Panc1 (cell line): ENCODE data around the gene PDCD4. TPM values are rescaled to one million over a fixed set of nuclear protein-coding genes. Genes with fewer than 3 reads are reported as not detected.

Source experiments
- ATAC-seq: fragments of 200-7000 bp; cut with Tn5 transposase; 2 replicates; pipeline ENCODE4 v1.9.1; 2020; ENCODE audit warnings: mild to moderate bottlenecking, moderate library complexity
- BruUV-seq: library from RNA; stranded (reverse); fragments of 400-500 nt; replicated peaks from 2 replicates; lab custom pipeline; 2021; lab: Mats Ljungman, UMichigan
- CTCF ChIA-PET: fragments of 300-600 bp; sonication (Branson Sonifier 250); formaldehyde crosslinking; loops from one replicate; lab custom pipeline; 2022; ENCODE audit warnings: antibody characterized with exemption; lab: Charles Lee
- POLR2A ChIA-PET: fragments of 300-600 bp; sonication (Branson Sonifier 250); formaldehyde crosslinking; loops from one replicate; lab custom pipeline; 2022; ENCODE audit warnings: antibody characterized with exemption; lab: Charles Lee
- DNase-seq: peaks from one replicate; pipeline ENCODE4 v3.0.0-alpha.2; 2010; ENCODE audit warnings: low read depth, low spot score
- H3K27ac ChIP-seq: 2 replicates; pipeline ENCODE4 v1.5.1; 2011; ENCODE audit warnings: mild to moderate bottlenecking, low read length, inconsistent platforms
- H3K27me3 ChIP-seq: fragments of 200-500 bp; sonication (Bioruptor generic); 2 replicates; pipeline ENCODE4 v1.6.0; 2014; ENCODE audit warnings: low read length, inconsistent platforms; ENCODE audit not compliant: control insufficient read depth, insufficient read depth
- H3K36me3 ChIP-seq: fragments of 200-500 bp; sonication (Bioruptor generic); 2 replicates; pipeline ENCODE4 v1.5.1; 2014; ENCODE audit warnings: inconsistent platforms, mild to moderate bottlenecking, low read length, moderate library complexity; ENCODE audit not compliant: control insufficient read depth, insufficient read depth
- H3K4me1 ChIP-seq: 2 replicates; pipeline ENCODE4 v1.5.1; 2011; ENCODE audit warnings: inconsistent platforms, mild to moderate bottlenecking, low read length, moderate library complexity; ENCODE audit not compliant: control insufficient read depth, insufficient read depth
- H3K4me3 ChIP-seq, 2 experiments: 2 replicates each; pipeline ENCODE4 v1.5.1; 2011 to 2012; ENCODE audit warnings: low read depth in 2 of 2, low read length in 2 of 2, mild to moderate bottlenecking in 2 of 2, inconsistent platforms in 1 of 2, moderate library complexity in 1 of 2
- H3K9me3 ChIP-seq: fragments of 200-500 bp; sonication (Bioruptor generic); 2 replicates; pipeline ENCODE4 v1.5.1; 2014; ENCODE audit warnings: low read depth, mild to moderate bottlenecking, inconsistent platforms, low read length, moderate library complexity; ENCODE audit not compliant: control insufficient read depth, insufficient read depth
- POLR2AphosphoS5 ChIP-seq: IDR thresholded peaks from 2 replicates; pipeline ENCODE4 v1.6.1; 2012; ENCODE audit warnings: mild to moderate bottlenecking, low read depth, low read length, moderate library complexity
- SIN3A ChIP-seq: IDR thresholded peaks from 2 replicates; pipeline ENCODE4 v1.6.1; 2012; ENCODE audit warnings: low read depth, mild to moderate bottlenecking, low read length, moderate library complexity, borderline replicate concordance; ENCODE audit not compliant: insufficient read depth
- TCF7L2 ChIP-seq: IDR thresholded peaks from 2 replicates; pipeline ENCODE4 v1.6.1; 2011; ENCODE audit warnings: mild to moderate bottlenecking, low read depth, low read length, inconsistent platforms
- in situ Hi-C: cut with HindIII; loops from 2 replicates; pipeline ENCODE4 v1.10.0; 2016; ENCODE audit warnings: low sequenced_read_pairs, low pct_unique_long_range_greater_than_20kb
- intact Hi-C: fragments of 100-400 bp; cut with micrococcal nuclease; formaldehyde crosslinking; loops from one replicate; pipeline ENCODE4 v1.10.0; 2022; ENCODE audit not compliant: unreplicated experiment
- total RNA-seq: library from RNA; stranded (reverse); gene quantifications from one replicate; pipeline ENCODE4 v1.2.1, GENCODE V29; 2021; ENCODE audit not compliant: unreplicated experiment
- TF ChIP-seq, protein P1 (sequence below), 2 experiments: IDR thresholded peaks; 2 replicates each; pipeline ENCODE4 v1.6.1; 2011 to 2012; ENCODE audit warnings: low read depth in 2 of 2, control low read depth in 1 of 2, low read length in 1 of 2, mild to moderate bottlenecking in 1 of 2, moderate library complexity in 1 of 2; ENCODE audit not compliant: insufficient read depth in 1 of 2
- TF ChIP-seq, protein P2 (sequence below): fragments of 450-650 bp; IDR thresholded peaks from 2 replicates; pipeline ENCODE4 v1.5.1; 2017; ENCODE audit warnings: mild to moderate bottlenecking

The PDCD4 gene
- total RNA-seq, 1 experiment from 2014 or later, result 33.6 TPM

DNA sequence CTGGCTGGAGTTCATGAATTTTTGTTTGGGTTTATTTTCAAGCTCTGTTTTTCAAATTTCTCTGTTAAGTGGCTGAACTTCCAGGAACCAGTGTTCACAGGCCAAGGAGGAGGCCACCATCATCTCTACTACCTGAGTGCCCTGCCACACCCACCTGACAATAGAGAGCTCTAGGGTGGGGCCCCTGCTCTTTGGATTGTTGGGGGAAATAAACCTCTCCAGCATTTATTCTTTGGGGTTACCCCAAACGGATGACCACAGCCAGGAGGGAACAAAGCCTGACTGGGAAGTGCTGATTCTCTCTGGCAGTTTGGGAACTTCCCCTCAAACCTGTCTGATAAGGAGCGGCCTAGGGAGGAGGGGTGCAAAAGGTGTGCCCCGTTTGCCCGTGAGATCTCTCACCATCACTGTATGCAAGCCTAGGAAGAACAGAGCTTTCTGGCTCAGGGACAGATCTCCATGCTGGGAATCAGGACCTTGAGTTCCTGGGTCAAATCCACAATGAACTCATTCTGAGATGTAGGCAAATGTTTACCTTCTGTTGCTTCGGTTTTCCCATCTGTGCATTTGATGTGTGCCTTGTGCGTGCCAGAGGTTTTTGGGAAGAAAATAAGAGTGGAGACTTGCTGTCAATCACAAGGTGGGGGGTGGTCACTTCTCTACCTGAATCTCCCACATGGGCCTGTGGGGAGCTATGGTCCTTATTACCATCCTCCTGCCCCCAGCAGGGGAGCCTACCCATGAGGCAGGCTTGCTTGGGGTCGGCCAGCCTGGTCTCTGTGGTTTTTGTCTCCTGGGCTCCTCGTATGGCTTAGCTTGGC lies 27.7 kb upstream of the PDCD4 start:
- H3K36me3 ChIP-seq, result no peaks in the 10 kb centered on the region
- H3K27me3 ChIP-seq, result no peaks in the 10 kb centered on the region
- CTCF ChIA-PET, result no interaction called here
- intact Hi-C loops, result no loop called here
- BruUV-seq, result no TSS peak
- in situ Hi-C loops, result no loop called here
- no peak overlapping the region for H3K27ac ChIP-seq
- H3K9me3 ChIP-seq, result no peaks in the 10 kb centered on the region
- ATAC-seq (no peak), DNase-seq (no peak)
- POLR2A ChIA-PET, result interaction anchor here (0.6 kb wide), 1 partner anchor 217 kb away, joined by 3 read pairs; no protein-coding TSS in a partner anchor
- no peak for TF ChIP-seq TCF7L2
- TF ChIP-seq, protein P1, sequence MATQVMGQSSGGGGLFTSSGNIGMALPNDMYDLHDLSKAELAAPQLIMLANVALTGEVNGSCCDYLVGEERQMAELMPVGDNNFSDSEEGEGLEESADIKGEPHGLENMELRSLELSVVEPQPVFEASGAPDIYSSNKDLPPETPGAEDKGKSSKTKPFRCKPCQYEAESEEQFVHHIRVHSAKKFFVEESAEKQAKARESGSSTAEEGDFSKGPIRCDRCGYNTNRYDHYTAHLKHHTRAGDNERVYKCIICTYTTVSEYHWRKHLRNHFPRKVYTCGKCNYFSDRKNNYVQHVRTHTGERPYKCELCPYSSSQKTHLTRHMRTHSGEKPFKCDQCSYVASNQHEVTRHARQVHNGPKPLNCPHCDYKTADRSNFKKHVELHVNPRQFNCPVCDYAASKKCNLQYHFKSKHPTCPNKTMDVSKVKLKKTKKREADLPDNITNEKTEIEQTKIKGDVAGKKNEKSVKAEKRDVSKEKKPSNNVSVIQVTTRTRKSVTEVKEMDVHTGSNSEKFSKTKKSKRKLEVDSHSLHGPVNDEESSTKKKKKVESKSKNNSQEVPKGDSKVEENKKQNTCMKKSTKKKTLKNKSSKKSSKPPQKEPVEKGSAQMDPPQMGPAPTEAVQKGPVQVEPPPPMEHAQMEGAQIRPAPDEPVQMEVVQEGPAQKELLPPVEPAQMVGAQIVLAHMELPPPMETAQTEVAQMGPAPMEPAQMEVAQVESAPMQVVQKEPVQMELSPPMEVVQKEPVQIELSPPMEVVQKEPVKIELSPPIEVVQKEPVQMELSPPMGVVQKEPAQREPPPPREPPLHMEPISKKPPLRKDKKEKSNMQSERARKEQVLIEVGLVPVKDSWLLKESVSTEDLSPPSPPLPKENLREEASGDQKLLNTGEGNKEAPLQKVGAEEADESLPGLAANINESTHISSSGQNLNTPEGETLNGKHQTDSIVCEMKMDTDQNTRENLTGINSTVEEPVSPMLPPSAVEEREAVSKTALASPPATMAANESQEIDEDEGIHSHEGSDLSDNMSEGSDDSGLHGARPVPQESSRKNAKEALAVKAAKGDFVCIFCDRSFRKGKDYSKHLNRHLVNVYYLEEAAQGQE (IDR thresholded peaks at IDR 0.05; ENCODE audit: insufficient read depth in 1 of 2, low read depth in 2 of 2, low read length in 1 of 2), result no peak
- TF ChIP-seq SIN3A, result no peak
- TF ChIP-seq, protein P2, sequence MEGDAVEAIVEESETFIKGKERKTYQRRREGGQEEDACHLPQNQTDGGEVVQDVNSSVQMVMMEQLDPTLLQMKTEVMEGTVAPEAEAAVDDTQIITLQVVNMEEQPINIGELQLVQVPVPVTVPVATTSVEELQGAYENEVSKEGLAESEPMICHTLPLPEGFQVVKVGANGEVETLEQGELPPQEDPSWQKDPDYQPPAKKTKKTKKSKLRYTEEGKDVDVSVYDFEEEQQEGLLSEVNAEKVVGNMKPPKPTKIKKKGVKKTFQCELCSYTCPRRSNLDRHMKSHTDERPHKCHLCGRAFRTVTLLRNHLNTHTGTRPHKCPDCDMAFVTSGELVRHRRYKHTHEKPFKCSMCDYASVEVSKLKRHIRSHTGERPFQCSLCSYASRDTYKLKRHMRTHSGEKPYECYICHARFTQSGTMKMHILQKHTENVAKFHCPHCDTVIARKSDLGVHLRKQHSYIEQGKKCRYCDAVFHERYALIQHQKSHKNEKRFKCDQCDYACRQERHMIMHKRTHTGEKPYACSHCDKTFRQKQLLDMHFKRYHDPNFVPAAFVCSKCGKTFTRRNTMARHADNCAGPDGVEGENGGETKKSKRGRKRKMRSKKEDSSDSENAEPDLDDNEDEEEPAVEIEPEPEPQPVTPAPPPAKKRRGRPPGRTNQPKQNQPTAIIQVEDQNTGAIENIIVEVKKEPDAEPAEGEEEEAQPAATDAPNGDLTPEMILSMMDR, result no peak
- no peak for TF ChIP-seq POLR2AphosphoS5
- no peak overlapping the region for H3K4me3 ChIP-seq
- H3K4me1 ChIP-seq, result no peaks in the 10 kb centered on the region

DNA sequence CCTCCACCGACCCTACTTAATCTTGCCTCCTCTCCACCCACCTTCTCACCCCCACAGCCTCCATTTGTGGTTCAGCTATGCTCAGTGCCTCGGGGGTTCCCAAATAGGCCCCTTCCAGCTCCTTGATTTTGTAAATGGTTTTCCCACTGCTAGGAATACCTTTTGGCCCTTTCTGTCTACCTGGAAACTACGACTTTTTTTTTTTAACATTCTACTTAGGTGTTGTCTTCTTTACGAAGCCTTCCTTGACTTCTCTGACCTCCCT lies 27.2 kb upstream of the PDCD4 start:
- CTCF ChIA-PET, result no interaction called here

More for the DNA sequence above, 27.2 kb upstream of the PDCD4 start:
- DNase-seq (no peak), ATAC-seq (no peak)
- Histone ChIP-seq H3K4me3 (no peak overlapping the region), H3K9me3 (no peaks in the 10 kb centered on the region), H3K27ac (no peak overlapping the region), H3K36me3 (no peaks in the 10 kb centered on the region), H3K27me3 (no peaks in the 10 kb centered on the region), H3K4me1 (no peaks in the 10 kb centered on the region)
- TF ChIP-seq SIN3A (no peak), POLR2AphosphoS5 (no peak), TCF7L2 (no peak)
- TF ChIP-seq, protein P1 (IDR thresholded peaks at IDR 0.05; ENCODE audit: insufficient read depth in 1 of 2, low read depth in 2 of 2, low read length in 1 of 2), result no peak
- TF ChIP-seq, protein P2, result no peak
- POLR2A ChIA-PET, result no interaction called here
- no TSS peak for BruUV-seq
- intact Hi-C loops (no loop called here), in situ Hi-C loops (no loop called here)
